GM21360 (cell line): Measurements from ENCODE around the gene IER5.
A peak's percentile ranks its signal among the peaks of the same experiment; 100 is the strongest.
"Not testable (repeated sequence)": the region's sequence is repeated elsewhere in the genome, so short reads cannot be mapped to it uniquely, and the experiment has no call there.

Experiments
- ATAC-seq: cut with Tn5 transposase; IDR thresholded peaks from one replicate; pipeline ENCODE4 v1.9.1; 2021; ENCODE audit warnings: mild to moderate bottlenecking, moderate library complexity; ENCODE audit not compliant: unreplicated experiment

Gene IER5

GRCh38 chr1:181088079-181089016 is at the start of gene IER5:
Gene IER5, plus strand, starts transcription at chr1:181088700. Its CDS starts 203 bp downstream, at chr1:181088903.
- peak; percentile 59 for ATAC-seq

- no peak for ATAC-seq
Observed at GRCh38 chr1:181040284-181040865, 48.1 kb upstream of the IER5 start.

DNA sequence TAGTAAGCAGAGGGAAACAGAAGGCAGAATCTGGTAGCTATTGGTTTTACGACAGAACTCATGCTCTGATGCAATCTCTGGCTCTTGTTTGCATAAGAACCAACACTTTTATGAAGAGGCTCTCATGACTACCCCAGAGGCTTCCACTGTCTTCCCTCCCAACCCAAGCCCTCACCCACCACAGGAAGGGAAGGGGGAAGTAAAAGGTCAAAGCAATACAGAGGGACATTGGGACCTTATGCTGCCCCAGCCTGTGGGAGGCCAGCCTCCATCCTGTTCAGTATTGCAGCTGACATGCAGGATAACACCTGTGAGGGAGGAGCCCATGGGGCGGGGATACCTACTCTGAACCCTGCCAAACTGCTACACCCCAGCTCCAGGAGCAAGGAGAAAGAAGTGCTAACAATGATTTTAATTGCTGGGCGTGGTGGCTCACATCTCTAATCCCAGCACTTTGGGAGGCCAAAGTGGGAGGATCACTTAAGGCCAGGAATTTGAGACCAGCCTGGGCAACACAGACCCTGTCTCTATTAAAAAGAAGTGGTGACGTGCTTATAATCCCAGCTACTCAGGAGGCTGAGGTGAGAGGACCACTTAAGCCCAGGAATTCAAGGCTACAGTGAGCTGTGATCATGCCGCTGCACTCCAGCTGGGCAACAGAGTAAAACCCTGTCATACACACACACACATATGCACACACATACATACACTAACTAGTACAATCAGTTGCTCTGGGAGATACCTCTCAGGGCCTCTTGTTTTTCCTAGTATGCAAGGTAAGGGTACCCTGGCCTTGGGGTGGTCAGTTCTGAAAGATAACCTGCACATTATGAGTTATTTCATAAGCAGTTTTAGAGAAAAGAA is 45.2 kb upstream of the IER5 start:
- no peak for ATAC-seq

DNA sequence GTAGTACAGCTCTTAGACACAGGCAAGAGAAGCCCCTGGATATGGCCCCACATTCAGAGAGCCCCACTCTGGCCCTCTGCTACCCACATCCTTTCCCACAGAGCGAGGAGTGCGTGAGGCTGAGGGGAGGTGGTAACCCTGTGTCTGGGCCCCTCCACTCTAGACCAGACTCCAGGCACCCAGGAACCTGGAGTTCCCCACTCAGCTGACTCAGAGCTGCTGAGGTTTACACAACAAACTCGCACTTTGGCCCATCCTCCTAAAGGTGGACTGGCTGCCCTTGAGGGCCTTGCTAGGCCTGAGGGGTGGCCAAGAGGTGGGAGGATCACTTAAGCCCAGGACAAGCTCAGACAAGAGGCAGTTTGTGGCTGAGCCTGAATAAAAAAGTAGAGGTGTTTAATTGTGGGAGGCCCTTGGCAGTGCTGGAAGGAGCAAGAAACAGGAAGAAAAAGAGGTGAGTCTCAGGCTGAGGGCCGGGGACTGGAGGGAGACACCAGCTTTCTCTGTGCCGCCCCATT is 44.0 kb upstream of the IER5 start:
- peak; percentile 67 for ATAC-seq

DNA sequence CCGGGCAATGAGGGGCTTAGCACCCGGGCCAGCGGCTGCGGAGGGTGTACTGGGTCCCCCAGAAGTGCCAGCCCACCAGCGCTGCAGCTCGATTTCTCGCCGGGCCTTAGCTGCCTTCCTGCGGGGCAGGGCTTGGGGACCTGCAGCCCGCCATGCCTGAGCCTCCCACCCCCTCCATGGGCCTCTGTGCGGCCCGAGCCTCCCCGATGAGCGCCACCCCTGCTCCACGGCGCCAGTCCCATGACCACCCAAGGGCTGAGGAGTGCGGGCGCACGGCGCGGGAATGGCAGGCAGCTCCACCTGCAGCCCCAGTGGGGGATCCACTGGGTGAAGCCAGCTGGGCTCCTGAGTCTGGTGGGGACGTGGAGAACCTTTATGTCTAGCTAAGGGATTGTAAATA is 42.6 kb upstream of the IER5 start:
- not testable (repeated sequence) for ATAC-seq

GRCh38 chr1:181049378-181049777 is 39.1 kb upstream of the IER5 start:
- no peak for ATAC-seq

DNA sequence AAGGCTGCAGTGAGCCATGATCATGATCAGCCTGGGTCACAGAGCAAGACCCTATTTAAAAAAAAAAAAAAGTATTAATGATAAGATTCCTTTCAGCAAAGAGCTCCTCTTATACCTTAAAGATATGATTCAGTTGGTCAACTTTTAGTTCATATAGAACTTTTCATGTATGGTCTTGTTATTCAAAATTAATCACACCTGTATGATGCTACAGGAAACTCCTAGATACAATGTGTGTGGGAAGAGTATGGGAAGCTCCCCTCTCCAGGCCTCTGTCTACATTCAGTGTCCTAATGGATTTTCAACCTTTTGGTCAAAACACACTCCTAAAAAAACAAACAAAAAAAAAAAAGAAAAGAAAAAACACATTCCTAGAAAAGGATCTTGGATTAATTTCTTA is 37.6 kb upstream of the IER5 start:
- no peak for ATAC-seq

DNA sequence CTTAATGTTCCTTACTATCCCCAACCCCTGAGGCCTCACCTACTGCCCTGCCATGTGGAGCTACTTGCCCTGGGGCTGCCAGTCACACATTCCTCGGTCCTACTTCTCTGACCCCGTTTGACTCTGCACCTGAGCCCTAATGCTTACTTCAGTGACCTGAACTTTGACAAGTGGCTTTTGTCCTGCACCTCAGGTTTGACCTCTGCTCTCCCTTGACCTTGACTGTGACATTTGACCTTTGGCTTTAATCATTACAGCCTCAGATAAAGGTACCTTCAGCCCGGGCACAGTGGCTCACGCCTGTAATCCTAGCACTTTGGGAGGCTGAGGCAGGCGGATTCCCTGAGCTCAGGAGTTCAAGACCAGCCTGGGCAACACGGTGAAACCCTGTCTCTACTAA is 31.9 kb upstream of the IER5 start:
- ATAC-seq = no peak

DNA sequence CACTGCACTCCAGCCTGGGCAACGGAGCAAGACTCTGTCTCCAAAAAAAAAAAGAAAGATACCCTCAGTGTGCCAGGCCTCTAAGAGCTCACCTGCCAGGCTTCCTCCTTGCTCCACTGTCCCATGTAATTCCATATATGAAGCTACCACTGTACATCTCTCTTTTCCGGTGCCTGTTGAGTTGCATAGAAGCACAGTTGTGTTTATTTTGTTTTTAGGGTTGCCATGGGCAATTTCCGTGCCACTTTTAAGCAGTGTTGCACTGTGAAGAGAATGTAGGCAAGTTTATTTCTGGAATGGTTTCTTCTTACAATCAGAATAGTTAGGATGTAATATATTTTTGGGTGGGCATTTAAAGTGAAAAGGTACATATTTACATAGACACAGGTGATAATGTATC is 31.4 kb upstream of the IER5 start:
- no peak for ATAC-seq

GRCh38 chr1:181059435-181059834 is 29.1 kb upstream of the IER5 start:
- no peak for ATAC-seq

- ATAC-seq = no peak
Observed at GRCh38 chr1:181060066-181060465, 28.4 kb upstream of the IER5 start.

DNA sequence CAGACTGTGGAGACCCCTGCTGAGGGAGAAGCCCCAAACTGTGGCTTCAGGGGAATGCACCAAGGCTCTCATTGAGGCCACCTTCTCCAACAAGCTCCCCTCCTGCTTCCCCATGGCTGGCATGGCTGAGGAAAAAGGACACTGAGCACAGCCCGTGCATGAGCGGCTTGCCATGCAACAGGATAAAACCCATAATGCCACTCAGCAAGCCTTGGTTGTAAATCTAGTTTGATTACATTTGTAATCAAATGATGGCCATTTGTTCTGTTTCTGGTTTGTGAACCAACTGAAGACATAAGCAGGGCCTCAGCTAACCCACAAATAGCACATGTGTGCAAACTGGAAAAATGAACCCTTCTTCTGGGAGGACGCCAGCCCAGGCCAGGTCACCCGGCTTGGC is 27.6 kb upstream of the IER5 start:
- not testable (repeated sequence) for ATAC-seq

DNA sequence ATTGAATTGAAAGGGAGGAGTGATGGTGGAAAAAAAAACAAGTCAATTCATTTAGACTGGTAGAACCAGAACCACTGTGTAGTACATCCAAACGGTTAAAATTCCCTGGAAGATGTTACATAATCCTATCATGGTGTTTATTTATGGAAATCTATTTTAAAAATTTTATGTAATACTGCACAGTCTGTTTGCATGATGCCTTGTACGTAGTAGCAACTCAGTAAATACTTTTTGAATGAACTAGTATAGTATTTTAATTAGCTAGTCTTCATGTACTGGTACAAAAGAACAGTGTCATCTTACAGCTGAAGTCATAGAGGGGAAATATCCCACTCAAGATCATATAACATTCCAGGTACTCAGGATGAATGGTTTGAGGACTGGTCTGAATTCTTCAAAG is 27.0 kb upstream of the IER5 start:
- no peak for ATAC-seq

DNA sequence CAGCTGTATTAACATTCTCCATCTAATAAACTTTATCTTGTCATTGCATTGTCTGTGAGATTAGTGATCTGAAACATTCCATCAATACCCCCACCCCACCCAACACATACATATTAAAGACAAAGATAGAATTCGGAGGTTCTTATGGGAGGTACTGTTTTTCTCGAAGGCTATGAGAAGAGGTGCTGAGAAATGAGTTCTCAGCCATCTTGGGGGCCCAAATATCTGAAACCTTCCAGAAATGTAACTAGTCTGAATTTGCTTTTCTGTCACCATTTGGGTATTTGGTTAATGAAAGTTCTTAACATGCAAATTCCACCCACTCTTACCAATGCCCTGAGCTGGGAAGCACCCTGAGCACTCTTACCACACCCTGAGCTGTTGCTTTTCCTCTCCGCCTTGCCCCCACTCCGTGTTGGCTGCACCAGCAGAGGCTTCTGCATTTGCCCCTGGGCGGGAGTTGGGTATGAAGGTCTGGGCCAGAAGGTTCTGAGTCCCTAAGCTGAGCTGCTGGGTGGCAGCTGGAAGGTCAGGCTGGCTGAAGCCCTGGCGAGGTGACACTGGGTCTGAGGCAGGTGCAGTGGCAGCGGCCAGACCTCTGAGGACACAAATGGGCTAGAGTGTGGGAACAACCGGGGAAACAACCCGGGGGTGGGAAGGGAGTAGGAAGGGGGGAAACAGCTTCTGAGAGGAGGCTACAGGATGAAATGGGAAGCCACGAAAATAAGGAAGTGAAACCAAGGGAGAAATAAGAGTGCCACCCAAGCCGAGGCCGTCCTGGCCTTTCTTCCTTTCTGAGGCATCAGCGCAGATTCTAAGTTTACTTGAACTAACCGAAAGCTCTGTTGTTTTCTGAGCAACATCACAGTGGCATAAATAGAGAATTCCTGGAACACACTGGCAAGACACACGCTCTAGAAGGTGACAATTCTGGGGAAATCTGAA is 26.3 kb upstream of the IER5 start:
- peak; percentile 82 for ATAC-seq

- peak; percentile 67 for ATAC-seq
Observed at GRCh38 chr1:181062836-181063428, 25.6 kb upstream of the IER5 start.

DNA sequence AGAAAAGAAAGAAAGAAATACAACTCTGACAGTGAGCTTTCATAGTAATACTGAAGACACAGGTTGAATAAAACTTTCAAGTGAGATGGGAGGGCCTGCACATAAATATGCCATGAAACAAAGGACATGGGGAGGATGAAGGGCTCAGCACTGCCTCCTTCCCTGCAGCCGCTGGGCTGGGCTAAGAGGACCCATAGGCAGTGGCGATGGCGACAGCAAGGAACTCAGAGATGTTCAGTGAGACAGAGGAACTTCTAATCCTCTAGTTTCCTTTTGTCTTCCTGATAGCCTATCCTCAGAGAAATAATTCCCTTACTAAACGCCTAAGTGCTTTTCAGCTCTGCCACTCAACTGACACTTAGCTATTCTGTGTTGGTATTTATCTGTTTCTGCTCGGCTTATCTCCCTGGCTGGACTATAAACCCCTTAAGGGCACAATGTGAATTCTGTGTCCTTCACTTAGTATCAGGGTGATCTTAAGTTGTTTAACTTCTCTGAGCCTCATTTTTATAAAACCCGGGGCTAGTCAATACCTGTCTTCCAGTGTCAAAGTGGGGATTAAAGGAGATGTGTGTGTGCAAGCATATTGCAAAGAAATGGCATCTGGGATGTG is 24.4 kb upstream of the IER5 start:
- ATAC-seq = no peak

GRCh38 chr1:181064702-181065101 is 23.8 kb upstream of the IER5 start:
- ATAC-seq = no peak

GRCh38 chr1:181073638-181074037 is 14.9 kb upstream of the IER5 start:
- ATAC-seq = no peak

GRCh38 chr1:181075766-181076350 is 12.6 kb upstream of the IER5 start:
- no peak for ATAC-seq
